HL-60 (cell line): Measurements from ENCODE around the gene RASAL2.

Experiments
- DNase-seq, 2 experiments: peaks; one replicate each; pipeline ENCODE4 v3.0.0-alpha.2; 2010 to 2020; ENCODE audit warnings: low read depth in 1 of 2, low spot score in 1 of 2
- H3K27ac ChIP-seq: fragments of 250-450 bp; sonication (Bioruptor Pico); replicated peaks from 2 replicates; pipeline ENCODE4 v1.5.1; 2020; ENCODE audit warnings: mild to moderate bottlenecking, moderate library complexity
- H3K27me3 ChIP-seq: fragments of 250-450 bp; sonication (Bioruptor Pico); 2 replicates; pipeline ENCODE4 v1.5.1; 2021; ENCODE audit warnings: mild to moderate bottlenecking, moderate library complexity; ENCODE audit not compliant: insufficient read depth, poor library complexity, severe bottlenecking
- H3K4me3 ChIP-seq: replicated peaks from 2 replicates; pipeline ENCODE4 v1.5.1; 2011; ENCODE audit warnings: mild to moderate bottlenecking, control low read depth, low read length; ENCODE audit not compliant: insufficient read depth
- CTCF ChIP-seq: IDR thresholded peaks from one replicate; pipeline ENCODE4 v1.5.1; 2011; ENCODE audit warnings: low read length, control low read depth, inconsistent platforms; ENCODE audit not compliant: insufficient read depth
- GABPA ChIP-seq: IDR thresholded peaks from 2 replicates; pipeline ENCODE4 v1.6.1; 2012; ENCODE audit warnings: low read depth
- POLR2AphosphoS5 ChIP-seq: IDR thresholded peaks from 2 replicates; pipeline ENCODE4 v1.6.1; 2012; ENCODE audit warnings: low read depth
- SPI1 ChIP-seq: IDR thresholded peaks from 2 replicates; pipeline ENCODE4 v1.6.1; 2012; ENCODE audit warnings: low read depth, mild to moderate bottlenecking, borderline replicate concordance
- TF ChIP-seq, protein P1 (sequence below): IDR thresholded peaks from 2 replicates; pipeline ENCODE4 v1.6.1; 2012; ENCODE audit warnings: low read depth; ENCODE audit not compliant: insufficient replicate concordance

The RASAL2 gene

DNA sequence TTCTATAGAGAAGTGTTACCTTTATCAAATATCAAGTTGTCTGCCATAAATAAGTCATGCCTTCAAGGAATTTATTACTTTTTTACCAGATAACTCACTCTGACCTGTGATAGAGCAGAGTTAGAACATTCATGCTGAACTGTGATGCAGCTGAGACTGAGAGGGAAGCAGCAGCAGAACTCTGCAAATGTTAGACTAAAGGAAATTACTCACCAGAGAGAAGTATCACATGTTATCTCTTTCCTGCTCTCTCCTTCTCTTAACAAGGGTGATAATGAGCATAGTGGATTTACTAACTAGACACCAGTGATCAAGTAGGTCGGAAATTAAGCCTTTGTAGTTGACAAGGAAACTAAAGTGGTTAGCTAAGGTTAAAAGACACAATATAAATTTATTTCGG, 181.6 kb downstream of the RASAL2 start:
- Histone ChIP-seq H3K27ac (peak overlapping the region; percentile 25), H3K4me3 (no peak overlapping the region), H3K27me3 (no peaks in the 10 kb centered on the region)
- no peak for TF ChIP-seq SPI1
- no peak for TF ChIP-seq POLR2AphosphoS5
- no peak for TF ChIP-seq CTCF
- TF ChIP-seq GABPA = no peak
- TF ChIP-seq, protein P1, sequence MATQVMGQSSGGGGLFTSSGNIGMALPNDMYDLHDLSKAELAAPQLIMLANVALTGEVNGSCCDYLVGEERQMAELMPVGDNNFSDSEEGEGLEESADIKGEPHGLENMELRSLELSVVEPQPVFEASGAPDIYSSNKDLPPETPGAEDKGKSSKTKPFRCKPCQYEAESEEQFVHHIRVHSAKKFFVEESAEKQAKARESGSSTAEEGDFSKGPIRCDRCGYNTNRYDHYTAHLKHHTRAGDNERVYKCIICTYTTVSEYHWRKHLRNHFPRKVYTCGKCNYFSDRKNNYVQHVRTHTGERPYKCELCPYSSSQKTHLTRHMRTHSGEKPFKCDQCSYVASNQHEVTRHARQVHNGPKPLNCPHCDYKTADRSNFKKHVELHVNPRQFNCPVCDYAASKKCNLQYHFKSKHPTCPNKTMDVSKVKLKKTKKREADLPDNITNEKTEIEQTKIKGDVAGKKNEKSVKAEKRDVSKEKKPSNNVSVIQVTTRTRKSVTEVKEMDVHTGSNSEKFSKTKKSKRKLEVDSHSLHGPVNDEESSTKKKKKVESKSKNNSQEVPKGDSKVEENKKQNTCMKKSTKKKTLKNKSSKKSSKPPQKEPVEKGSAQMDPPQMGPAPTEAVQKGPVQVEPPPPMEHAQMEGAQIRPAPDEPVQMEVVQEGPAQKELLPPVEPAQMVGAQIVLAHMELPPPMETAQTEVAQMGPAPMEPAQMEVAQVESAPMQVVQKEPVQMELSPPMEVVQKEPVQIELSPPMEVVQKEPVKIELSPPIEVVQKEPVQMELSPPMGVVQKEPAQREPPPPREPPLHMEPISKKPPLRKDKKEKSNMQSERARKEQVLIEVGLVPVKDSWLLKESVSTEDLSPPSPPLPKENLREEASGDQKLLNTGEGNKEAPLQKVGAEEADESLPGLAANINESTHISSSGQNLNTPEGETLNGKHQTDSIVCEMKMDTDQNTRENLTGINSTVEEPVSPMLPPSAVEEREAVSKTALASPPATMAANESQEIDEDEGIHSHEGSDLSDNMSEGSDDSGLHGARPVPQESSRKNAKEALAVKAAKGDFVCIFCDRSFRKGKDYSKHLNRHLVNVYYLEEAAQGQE = no peak
- DNase-seq = peak in 1 of 2 experiments; percentile 7

DNA sequence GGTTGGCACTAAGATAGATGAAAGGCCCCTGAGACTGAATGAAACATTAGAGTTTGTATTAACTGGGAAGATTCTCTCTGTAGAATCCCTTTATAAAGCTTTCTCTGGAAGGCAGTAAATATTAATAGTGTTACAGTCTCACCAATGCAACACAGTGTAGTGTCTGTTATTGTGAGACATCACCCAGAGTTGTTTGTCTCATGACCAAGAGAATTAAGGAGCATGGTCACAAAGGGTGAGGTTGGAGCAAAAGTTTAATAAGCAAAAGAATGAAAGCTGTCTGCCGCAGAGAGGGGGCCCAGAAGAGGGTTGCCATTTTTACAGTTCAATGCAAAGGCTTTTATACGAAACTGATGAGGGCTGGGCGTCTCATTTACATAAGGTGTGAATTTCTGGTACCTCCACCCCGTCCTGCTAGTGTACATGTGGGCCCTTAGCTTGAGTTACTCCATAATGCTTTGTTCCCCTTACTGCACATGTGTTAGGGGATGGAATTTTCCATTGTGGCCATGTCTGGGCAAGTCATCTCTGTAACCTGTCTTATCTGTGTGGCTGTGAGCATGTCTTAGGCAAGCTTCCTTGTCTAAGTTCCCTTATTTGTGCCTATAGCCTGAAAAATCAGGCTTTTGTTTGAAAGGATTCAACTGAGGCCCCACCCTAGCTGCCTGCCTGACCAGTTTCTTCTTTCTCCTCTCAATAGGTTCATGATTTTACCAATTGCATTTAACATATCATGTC, 184.1 kb downstream of the RASAL2 start:
- Histone ChIP-seq H3K27ac (peak overlapping the region; percentile 50), H3K4me3 (no peak overlapping the region), H3K27me3 (no peaks in the 10 kb centered on the region)
- DNase-seq = peak in 1 of 2 experiments; percentile 88
- TF ChIP-seq CTCF = no peak
- TF ChIP-seq GABPA = no peak
- peak; percentile 94 for TF ChIP-seq POLR2AphosphoS5
- TF ChIP-seq, protein P1 = no peak
- TF ChIP-seq SPI1 = peak; percentile 29; the same call in 1 of the 2 replicates

- Histone ChIP-seq H3K27ac (peak overlapping the region; percentile 50), H3K4me3 (no peak overlapping the region), H3K27me3 (no peaks in the 10 kb centered on the region)
- DNase-seq = no peak
- TF ChIP-seq GABPA = no peak
- no peak for TF ChIP-seq CTCF
- TF ChIP-seq, protein P1 = no peak
- TF ChIP-seq SPI1 = no peak; the same call in 1 of the 2 replicates
- TF ChIP-seq POLR2AphosphoS5 = no peak
These were observed 185.2 kb downstream of the RASAL2 start for GRCh38 chr1:178278916-178279686.
